Astrocyte of the spinal cord (primary cell): ENCODE data around the gene PTPRT.

Experiments
- DNase-seq: peaks from one replicate; pipeline ENCODE4 v3.0.0; 2011; ENCODE audit warnings: low read depth, low spot score
- H3K4me3 ChIP-seq: 2 replicates; pipeline ENCODE4 v1.5.1; 2011; ENCODE audit warnings: low read depth, mild to moderate bottlenecking, low read length, moderate library complexity
- CTCF ChIP-seq: IDR thresholded peaks from 2 replicates; pipeline ENCODE4 v1.5.1; 2012; ENCODE audit warnings: low read depth, mild to moderate bottlenecking, low read length, inconsistent platforms
- in situ Hi-C: cut with HindIII; loops from 2 replicates; pipeline ENCODE4 v1.10.0; 2017; ENCODE audit warnings: low sequenced_read_pairs

Gene PTPRT

GRCh38 chr20:42179768-42180167 lies 1009.9 kb downstream of the PTPRT start:
- DNase-seq: no peak
- H3K4me3 ChIP-seq: no peak overlapping the region
- in situ Hi-C loops: no loop called here
- TF ChIP-seq CTCF: no peak

- no peak overlapping the region for H3K4me3 ChIP-seq
- DNase-seq: no peak
- in situ Hi-C loops: no loop called here
- no peak for TF ChIP-seq CTCF
These were observed 1016.3 kb downstream of the PTPRT start for GRCh38 chr20:42173440-42173839.

DNA sequence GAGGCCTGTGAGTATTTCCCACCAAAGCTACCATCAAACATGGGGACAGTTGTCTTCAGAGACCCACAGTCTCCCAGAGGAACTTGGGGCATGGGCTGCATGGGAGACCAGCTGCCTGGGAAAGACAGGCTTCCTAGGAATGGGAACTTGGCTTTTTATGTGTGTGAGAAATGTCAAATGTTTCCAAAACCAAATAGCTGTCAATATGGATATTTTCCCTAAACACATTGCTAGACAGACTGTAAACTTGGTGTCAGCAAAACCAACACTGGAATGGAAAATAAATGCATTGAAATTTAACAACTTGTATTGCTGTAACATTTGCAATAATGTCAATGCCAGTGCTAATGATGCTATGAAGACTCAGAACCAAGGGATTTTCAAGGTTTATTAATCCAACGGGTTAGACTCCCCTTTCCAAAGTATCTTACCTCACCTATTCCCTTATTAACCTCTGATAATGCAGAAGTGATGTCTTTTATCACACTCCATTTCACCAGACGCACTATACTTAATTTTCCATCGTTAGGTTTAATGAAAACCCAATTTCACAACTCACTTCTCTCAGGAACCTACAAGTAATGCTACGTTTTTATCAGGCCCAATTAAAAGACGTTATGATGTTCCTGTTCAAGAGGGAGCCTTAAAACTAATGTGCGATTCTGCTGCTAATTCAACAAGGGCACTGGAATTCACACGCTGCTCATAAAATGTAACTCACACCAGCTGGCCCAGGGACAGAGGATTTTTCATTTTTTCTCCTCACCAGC lies 1025.4 kb downstream of the PTPRT start:
- H3K4me3 ChIP-seq: no peak overlapping the region
- DNase-seq: no peak
- in situ Hi-C loops: no loop called here
- TF ChIP-seq CTCF: no peak

- in situ Hi-C loops: no loop called here
- no peak for DNase-seq
- H3K4me3 ChIP-seq: no peak overlapping the region
- TF ChIP-seq CTCF: no peak
These were observed 1028.4 kb downstream of the PTPRT start for GRCh38 chr20:42161228-42161829.

- no peak for DNase-seq
- TF ChIP-seq CTCF: no peak
- in situ Hi-C loops: no loop called here
- H3K4me3 ChIP-seq: no peak overlapping the region
These were observed 1029.9 kb downstream of the PTPRT start for GRCh38 chr20:42159808-42160207.

DNA sequence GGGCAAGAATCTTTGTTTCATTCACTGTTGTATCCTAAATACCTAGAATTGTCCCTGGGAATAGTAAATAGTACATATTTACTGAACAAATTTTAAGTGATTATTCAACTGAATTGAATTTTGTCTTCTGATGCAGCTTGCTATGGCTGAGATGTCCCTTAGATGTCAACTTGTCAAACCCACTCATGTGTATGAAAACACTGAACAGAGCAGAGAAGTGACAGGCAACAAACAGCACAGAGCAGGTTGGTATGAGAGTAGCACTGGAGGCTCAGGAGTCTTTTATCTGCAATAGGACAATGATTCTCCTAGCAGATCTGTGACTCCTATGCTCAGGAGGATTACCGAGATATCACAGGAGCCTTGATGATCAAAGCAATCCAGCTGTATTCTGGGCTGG lies 1031.4 kb downstream of the PTPRT start:
- TF ChIP-seq CTCF: no peak
- H3K4me3 ChIP-seq: no peak overlapping the region
- DNase-seq: no peak
- in situ Hi-C loops: no loop called here
